SKM-1 (cell line): ENCODE results near the gene ST8SIA4.

Experiments used
- DNase-seq: peaks from one replicate; lab custom pipeline; 2025; ENCODE audit not compliant: unreplicated experiment; lab: John Stamatoyannopoulos, UW

The ST8SIA4 gene

GRCh38 chr5:100872408-100873190 lies 30.5 kb downstream of the ST8SIA4 start:
- DNase-seq = no peak

GRCh38 chr5:100867039-100867562 lies 36.0 kb downstream of the ST8SIA4 start:
- DNase-seq = no peak

DNA sequence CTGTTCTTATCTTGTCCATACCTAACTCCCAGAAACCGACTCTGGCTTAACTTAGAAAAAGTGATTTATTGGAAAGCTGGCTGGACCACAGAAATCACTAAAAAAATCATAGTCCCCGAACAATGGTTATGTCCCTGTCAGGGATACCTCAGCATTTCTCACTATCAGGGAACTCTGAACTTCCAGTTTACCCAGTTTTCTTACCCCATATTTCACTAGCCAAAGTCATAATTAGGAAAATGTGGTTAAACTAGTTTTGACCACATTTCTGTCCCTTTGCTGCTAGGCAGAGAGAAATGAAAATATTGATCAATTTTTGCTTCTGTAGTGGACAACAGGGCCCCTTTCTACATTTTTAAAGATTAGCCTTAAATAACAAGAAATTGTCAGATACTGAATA lies 38.2 kb downstream of the ST8SIA4 start:
- no peak for DNase-seq

- no peak for DNase-seq
Measured at GRCh38 chr5:100863739-100864138, 39.3 kb downstream of the ST8SIA4 start.

- no peak for DNase-seq
Measured at GRCh38 chr5:100861148-100861547, 41.9 kb downstream of the ST8SIA4 start.

DNA sequence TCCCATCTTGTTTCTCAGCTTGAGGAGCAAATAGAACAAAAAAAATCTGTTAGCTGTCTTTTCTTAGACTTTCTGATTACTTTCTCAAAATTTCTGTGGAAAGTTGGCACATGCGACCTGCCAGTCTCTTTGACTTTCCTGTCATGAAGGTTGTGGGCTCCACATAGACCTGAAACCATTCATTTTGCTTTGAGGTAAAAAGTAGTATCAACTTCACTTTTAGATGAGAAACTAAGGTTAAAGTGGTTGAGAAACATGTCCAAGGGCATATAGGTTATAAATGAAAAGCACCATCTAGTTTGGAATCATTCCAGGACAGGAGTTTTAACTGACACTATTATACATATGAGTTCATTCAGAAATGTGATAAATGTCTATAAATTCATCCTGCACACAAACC lies 42.7 kb downstream of the ST8SIA4 start:
- DNase-seq = no peak

DNA sequence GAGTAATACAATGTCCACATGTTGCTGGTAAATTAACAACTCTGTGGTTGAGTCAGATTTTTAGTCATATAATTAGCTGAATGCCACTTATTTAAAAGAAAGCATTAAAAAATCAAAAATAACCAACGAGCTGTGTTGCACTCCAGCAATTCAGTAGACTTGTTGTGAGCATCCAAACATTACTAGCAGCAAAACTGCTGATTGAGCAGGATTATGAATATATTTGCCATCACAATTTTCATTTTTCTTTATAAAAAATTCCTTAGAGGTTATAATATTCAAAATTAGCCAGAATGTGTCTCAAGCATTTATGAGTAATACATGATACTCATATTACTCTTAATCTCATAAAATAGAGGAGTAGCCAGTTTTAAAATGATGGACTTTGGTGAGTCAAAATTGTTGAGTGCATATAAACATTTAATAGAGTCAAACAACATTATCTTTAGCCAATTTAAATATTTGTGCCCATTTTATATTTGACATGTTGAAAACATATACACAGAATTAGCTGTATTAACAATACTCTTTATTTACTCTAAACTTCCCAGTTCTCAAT lies 44.0 kb downstream of the ST8SIA4 start:
- no peak for DNase-seq

GRCh38 chr5:100856462-100856861 lies 46.6 kb downstream of the ST8SIA4 start:
- DNase-seq = no peak

- DNase-seq = no peak
Measured at GRCh38 chr5:100855937-100856430, 47.1 kb downstream of the ST8SIA4 start.

GRCh38 chr5:100855295-100855694 lies 47.8 kb downstream of the ST8SIA4 start:
- DNase-seq = no peak

- DNase-seq = no peak
Measured at GRCh38 chr5:100854591-100854990, 48.5 kb downstream of the ST8SIA4 start.

DNA sequence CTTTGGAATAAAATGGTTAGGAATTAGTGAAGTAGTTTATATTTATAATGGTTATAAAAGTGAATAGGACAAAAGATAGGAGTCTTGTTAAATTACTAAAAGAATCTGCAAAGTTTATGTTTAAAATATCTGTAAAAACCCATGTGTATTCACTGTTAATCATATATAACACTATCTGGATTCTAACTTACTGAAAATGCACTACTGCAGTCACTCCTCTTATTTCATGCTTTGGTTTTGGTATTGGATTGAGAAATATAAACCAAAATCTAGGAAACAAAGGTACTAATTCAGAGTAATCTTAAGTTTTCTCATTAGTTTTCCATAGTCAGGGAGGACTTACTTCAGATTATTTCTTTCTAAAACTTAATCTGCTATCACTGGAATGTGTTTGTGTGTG lies 49.5 kb downstream of the ST8SIA4 start:
- no peak for DNase-seq

DNA sequence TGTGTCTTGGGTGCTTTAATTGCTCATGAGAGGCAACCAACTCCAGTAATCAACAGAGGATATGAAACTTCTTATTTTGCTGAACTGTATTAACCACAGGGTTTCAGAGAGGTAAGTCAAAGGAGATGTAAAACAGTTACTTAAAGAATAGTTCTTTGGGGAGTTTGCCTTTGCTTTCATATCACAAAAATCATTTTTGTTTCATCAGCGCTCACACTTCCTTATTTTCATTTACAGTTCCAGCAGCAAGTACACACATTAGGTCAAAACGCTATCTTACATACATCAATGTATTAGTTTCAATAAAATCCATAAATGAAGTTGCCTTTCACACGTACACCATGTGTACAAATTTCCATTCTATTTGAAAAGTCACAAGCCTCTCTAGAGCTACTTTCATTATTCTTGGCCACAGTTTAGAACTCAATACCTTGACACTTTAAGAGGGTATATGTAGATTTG lies 50.1 kb downstream of the ST8SIA4 start:
- DNase-seq = no peak

GRCh38 chr5:100852051-100852450 lies 51.0 kb downstream of the ST8SIA4 start:
- DNase-seq = no peak

DNA sequence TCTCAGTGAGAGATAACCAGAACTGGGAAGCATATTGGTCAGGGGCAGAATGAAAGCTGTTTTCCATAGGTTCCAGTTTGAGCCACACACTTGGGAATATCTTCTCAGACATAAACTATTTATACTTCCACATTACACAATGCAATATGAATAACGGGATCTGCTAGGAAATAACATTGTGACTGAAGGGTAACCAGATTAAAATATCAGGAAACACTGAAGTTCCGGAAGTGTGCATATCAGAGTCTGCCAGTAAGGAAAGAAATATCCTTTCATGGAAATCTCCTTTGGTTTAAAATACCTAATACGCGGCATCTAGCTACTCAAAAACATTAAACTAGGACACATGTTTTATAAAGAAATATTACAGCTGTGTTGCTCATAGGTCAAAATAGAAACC lies 56.3 kb downstream of the ST8SIA4 start:
- DNase-seq = no peak

DNA sequence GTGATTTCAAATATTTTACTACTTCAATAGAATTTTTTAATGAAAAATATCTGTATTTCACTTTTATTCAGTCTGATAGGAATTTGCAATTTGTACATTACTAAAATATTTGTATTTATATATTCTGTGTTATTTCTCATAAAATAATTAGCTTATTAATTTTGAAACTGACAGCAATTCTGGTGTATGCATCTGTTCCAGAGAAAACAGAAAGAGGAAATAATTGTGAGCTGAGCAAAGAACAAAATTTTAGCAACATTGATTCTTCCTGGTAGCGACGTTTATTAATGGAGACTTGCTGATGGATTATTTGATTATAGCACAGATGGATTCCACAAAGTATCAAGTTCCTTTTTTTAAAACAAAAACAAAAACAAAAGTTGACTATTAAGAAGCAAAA lies 61.0 kb downstream of the ST8SIA4 start:
- no peak for DNase-seq

DNA sequence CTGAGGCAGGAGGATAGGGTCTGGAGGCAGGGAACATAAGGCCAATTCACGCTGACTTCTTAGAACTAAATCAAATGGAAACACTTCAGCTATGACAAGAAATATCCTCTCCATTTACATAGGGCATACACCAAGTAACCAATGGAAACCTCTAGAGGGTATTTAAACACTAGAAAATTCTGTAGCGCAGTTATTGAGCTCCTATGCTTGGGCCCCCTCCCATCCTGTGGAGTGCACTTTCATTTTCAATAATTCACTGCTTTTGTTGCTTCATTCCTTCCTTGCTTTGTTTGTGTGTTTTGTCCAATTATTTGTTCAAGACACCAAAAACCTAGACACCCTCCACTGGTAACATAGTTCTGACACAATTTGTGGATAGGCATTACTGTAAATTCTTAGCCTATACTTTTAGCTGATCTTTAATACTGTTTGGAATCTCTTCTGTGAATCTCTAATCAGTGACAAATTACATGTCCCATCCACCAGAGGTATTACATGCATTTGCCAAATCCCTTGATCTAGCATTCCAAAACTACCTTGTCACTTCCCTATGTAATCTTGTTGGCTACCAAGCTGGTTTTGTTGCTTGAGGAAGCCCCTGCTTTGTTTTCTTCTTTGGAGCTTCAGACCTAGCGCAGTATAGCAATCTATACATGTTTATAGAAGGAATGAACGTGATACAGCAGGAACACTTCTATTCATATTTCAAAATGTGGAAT lies 61.6 kb downstream of the ST8SIA4 start:
- DNase-seq = no peak

DNA sequence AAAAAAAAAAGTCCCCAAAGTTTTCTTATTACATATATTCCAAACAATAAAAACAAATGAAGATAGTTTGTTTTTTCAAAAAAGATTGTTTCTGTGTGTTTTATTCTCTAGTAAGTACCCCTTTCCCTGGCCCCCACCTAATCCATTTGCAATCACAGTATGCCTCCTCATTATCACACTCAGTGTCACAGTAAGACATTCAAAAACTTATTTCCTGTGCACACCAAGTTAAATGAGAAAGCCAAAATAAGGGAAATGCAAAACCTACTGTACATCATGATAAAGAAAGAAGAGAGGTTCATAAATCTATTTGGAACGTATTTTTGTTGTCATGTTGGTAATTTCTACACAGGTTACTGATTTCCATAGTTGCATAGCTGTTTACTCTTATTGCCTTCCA lies 62.3 kb downstream of the ST8SIA4 start:
- no peak for DNase-seq

- no peak for DNase-seq
Measured at GRCh38 chr5:100840370-100840769, 62.7 kb downstream of the ST8SIA4 start.

- no peak for DNase-seq
Measured at GRCh38 chr5:100838048-100838473, 65.0 kb downstream of the ST8SIA4 start.

- DNase-seq = no peak
Measured at GRCh38 chr5:100834519-100834918, 68.6 kb downstream of the ST8SIA4 start.
